NCI-H460 (cell line): ENCODE data around the gene CCDC68. TPM values are rescaled to one million over a fixed set of nuclear protein-coding genes. Genes with fewer than 3 reads are reported as not detected.

Experiments
- DNase-seq: peaks from one replicate; pipeline ENCODE4 v3.0.0-alpha.2; 2016; ENCODE audit warnings: low read depth; ENCODE audit errors: extremely low read depth
- polyA plus RNA-seq: library from polyadenylated mRNA; depleted of rRNA; stranded (reverse); fragments of >200 nt; gene quantifications from 2 replicates; pipeline ENCODE4 v1.2.3, GENCODE V29; 2014; cell fraction: nucleus; rRNA removed
- total RNA-seq: library from RNA; depleted of rRNA; stranded (reverse); fragments of >200 nt; shearing (Covaris generic); gene quantifications from 2 replicates; pipeline ENCODE4 v1.2.3, GENCODE V29; 2014; rRNA removed

The CCDC68 gene
- total RNA-seq, result 55.6 and 64.8 TPM in 2 replicates
- 33.1 and 39.1 TPM in 2 replicates for polyA plus RNA-seq

GRCh38 chr18:54958704-54959625 lies at the start of gene CCDC68:
Gene CCDC68, minus strand, starts transcription at chr18:54959461. Its CDS starts 16,670 bp downstream, at chr18:54942791.
- DNase-seq, result peak; percentile 47

GRCh38 chr18:55007602-55008001 lies 48.3 kb upstream of the CCDC68 start:
- no peak for DNase-seq

- DNase-seq, result no peak
These were observed 44.4 kb upstream of the CCDC68 start for GRCh38 chr18:55003695-55004094.

- DNase-seq, result no peak
These were observed 43.0 kb upstream of the CCDC68 start for GRCh38 chr18:55002261-55002660.

GRCh38 chr18:55001394-55002024 lies 42.2 kb upstream of the CCDC68 start:
- DNase-seq, result no peak

- DNase-seq, result no peak
These were observed 41.3 kb upstream of the CCDC68 start for GRCh38 chr18:55000529-55000928.

- no peak for DNase-seq
These were observed 39.8 kb upstream of the CCDC68 start for GRCh38 chr18:54999016-54999415.

GRCh38 chr18:54995421-54996143 lies 36.3 kb upstream of the CCDC68 start:
- no peak for DNase-seq

GRCh38 chr18:54991981-54992380 lies 32.7 kb upstream of the CCDC68 start:
- no peak for DNase-seq

GRCh38 chr18:54984908-54985307 lies 25.6 kb upstream of the CCDC68 start:
- DNase-seq, result no peak

GRCh38 chr18:54983791-54984190 lies 24.5 kb upstream of the CCDC68 start:
- DNase-seq, result no peak

- peak; percentile 69 for DNase-seq
These were observed 23.9 kb upstream of the CCDC68 start for GRCh38 chr18:54983041-54983686.

- DNase-seq, result no peak
These were observed 21.8 kb upstream of the CCDC68 start for GRCh38 chr18:54981076-54981475.

- no peak for DNase-seq
These were observed 16.3 kb upstream of the CCDC68 start for GRCh38 chr18:54975598-54975997.

- no peak for DNase-seq
These were observed 13.8 kb upstream of the CCDC68 start for GRCh38 chr18:54973046-54973445.

GRCh38 chr18:54968807-54969206 lies 9.5 kb upstream of the CCDC68 start:
- DNase-seq, result no peak

GRCh38 chr18:54968237-54968636 lies 9.0 kb upstream of the CCDC68 start:
- peak; percentile 64 for DNase-seq

GRCh38 chr18:54967786-54968185 lies 8.5 kb upstream of the CCDC68 start:
- no peak for DNase-seq

- no peak for DNase-seq
These were observed 5.5 kb upstream of the CCDC68 start for GRCh38 chr18:54964741-54965140.

GRCh38 chr18:54962919-54963645 lies 3.8 kb upstream of the CCDC68 start:
- DNase-seq, result no peak
